ENCODE measurements around the gene CEP63. TPM values are rescaled to one million over a fixed set of nuclear protein-coding genes. Genes with fewer than 3 reads are reported as not detected.

The CEP63 gene
- total and polyA plus RNA-seq, 2 of the 8 experiments (the other 6 are each of a cell fraction or from before 2014, with no cell fraction given), result 5.3 to 18.2 TPM

- TF ChIP-seq POLR2AphosphoS5 (IDR thresholded peaks at IDR 0.05; ENCODE audit: low read depth, low read length) (no peak), SP4 (IDR thresholded peaks at IDR 0.05; ENCODE audit: low read length) (no peak), BACH1 (IDR thresholded peaks at IDR 0.05; ENCODE audit: low read length) (no peak), EZH2 (IDR thresholded peaks at IDR 0.05; ENCODE audit: low read depth, low read length, severe bottlenecking) (no peak)
Measured at GRCh38 chr3:134441321-134441720, 44.5 kb upstream of the CEP63 start (continued).

All from H1 (cell line).